OCI-LY3 (cell line): ENCODE data around the gene CHST15.

ENCODE experiments used
- H2AFZ ChIP-seq: fragments of 200-600, 300-600 bp; shearing (Covaris generic); 2 replicates; pipeline ENCODE4 v1.6.0; 2014; ENCODE audit warnings: antibody characterized with exemption, low read depth, low read length
- H3K27ac ChIP-seq: fragments of 200-600, 300-600 bp; sonication (generic); 2 replicates; pipeline ENCODE4 v1.5.1; 2014; ENCODE audit warnings: mild to moderate bottlenecking, low read length, moderate library complexity, mixed read lengths
- H3K27me3 ChIP-seq: fragments of 200-600, 300-600 bp; sonication (generic); 2 replicates; pipeline ENCODE4 v1.6.1; 2014; ENCODE audit warnings: low read depth, low read length, mixed read lengths
- H3K36me3 ChIP-seq: fragments of 200-600, 300-600 bp; sonication (generic); replicated peaks from 2 replicates; pipeline ENCODE3; 2014; ENCODE audit warnings: low read depth, low read length, mixed read lengths
- H3K4me1 ChIP-seq: fragments of 300-600, 200-600 bp; sonication (generic); 2 replicates; pipeline ENCODE4 v1.6.1; 2014; ENCODE audit warnings: low read length, mixed read lengths
- H3K4me2 ChIP-seq: fragments of 200-600, 300-600 bp; sonication (generic); 2 replicates; pipeline ENCODE4 v1.6.1; 2014; ENCODE audit warnings: low read length, mixed read lengths
- H3K4me3 ChIP-seq: fragments of 300-600, 200-600 bp; sonication (generic); 2 replicates; pipeline ENCODE4 v1.5.1; 2014; ENCODE audit warnings: antibody characterized with exemption, mild to moderate bottlenecking, low read length, moderate library complexity
- H3K79me2 ChIP-seq: fragments of 300-600, 200-600 bp; shearing (Covaris generic); 2 replicates; pipeline ENCODE4 v1.6.1; 2014; ENCODE audit warnings: mild to moderate bottlenecking, low read length, mixed read lengths
- H3K9ac ChIP-seq: fragments of 300-600, 200-600 bp; shearing (Covaris generic); 2 replicates; pipeline ENCODE4 v1.6.0; 2014; ENCODE audit warnings: mild to moderate bottlenecking, low read length, moderate library complexity
- H3K9me3 ChIP-seq: fragments of 200-600, 300-600 bp; shearing (Covaris generic); 2 replicates; pipeline ENCODE4 v1.6.1; 2014; ENCODE audit warnings: low read length, mixed read lengths; ENCODE audit not compliant: insufficient read depth
- H4K20me1 ChIP-seq: fragments of 200-600, 300-600 bp; sonication (generic); 2 replicates; pipeline ENCODE4 v1.6.1; 2016; ENCODE audit warnings: low read length, mixed read lengths; ENCODE audit not compliant: insufficient read depth
- CTCF ChIP-seq: fragments of 200-600, 300-600 bp; sonication (generic); IDR thresholded peaks from 2 replicates; pipeline ENCODE4 v1.5.1; 2014; ENCODE audit warnings: antibody characterized with exemption, low read length, low read depth
- EZH2phosphoT487 ChIP-seq: fragments of 200-600 bp; shearing (Covaris generic); IDR thresholded peaks from 2 replicates; pipeline ENCODE4 v1.6.1; 2018; ENCODE audit warnings: antibody characterized with exemption, mixed run types, low read depth

Gene CHST15

GRCh38 chr10:124061030-124061429 lies 32.4 kb downstream of the CHST15 start:
- Histone ChIP-seq H3K4me3 (no peak overlapping the region), H3K36me3 (no peaks in the 10 kb centered on the region), H3K9me3 (no peaks in the 10 kb centered on the region), H3K79me2 (no peaks in the 10 kb centered on the region), H3K27me3 (peaks cover 8% of the 10 kb centered on the region), H2AFZ (no peak overlapping the region), H3K27ac (no peak overlapping the region), H3K4me2 (no peak overlapping the region), H3K9ac (no peak overlapping the region), H4K20me1 (no peaks in the 10 kb centered on the region), H3K4me1 (peaks cover 41% of the 10 kb centered on the region)
- TF ChIP-seq EZH2phosphoT487 (no peak), CTCF (no peak)

DNA sequence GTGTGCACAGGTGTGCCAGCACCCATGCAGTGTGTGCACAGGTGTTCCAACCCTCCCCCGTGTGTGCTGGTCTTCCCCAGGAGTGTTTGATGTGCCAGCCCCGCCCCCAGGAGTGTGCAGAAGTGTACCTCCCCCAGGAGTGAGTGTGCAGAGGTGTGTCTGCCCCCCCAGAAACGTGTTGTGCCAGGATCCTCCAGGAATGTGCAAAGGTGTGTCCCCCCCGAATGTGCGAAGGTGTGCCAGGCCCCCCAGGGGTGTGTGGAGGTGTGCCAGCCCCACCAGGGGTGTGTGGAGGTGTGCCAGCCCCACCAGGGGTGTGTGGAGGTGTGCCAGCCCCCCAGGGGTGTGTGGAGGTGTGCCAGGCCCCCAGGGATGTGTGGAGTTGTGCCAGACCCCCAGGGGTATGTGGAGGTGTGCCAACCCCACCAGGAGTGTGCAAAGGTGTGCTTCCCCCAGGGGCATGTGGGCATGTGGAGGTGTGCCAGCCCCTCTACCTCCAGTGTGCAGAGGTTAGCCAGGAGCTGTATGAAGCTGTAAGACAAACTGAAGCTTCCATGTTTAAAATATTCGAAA lies 33.2 kb downstream of the CHST15 start:
- no peaks in the 10 kb centered on the region for H3K79me2 ChIP-seq
- H2AFZ ChIP-seq: no peak overlapping the region
- H3K36me3 ChIP-seq: no peaks in the 10 kb centered on the region
- peaks cover 33% of the 10 kb centered on the region for H3K4me1 ChIP-seq
- H3K27me3 ChIP-seq: no peaks in the 10 kb centered on the region
- no peak overlapping the region for H3K9ac ChIP-seq
- no peaks in the 10 kb centered on the region for H4K20me1 ChIP-seq
- H3K9me3 ChIP-seq: no peaks in the 10 kb centered on the region
- H3K4me2 ChIP-seq: no peak overlapping the region
- H3K4me3 ChIP-seq: no peak overlapping the region
- no peak for TF ChIP-seq EZH2phosphoT487
- TF ChIP-seq CTCF: no peak
- no peak overlapping the region for H3K27ac ChIP-seq

DNA sequence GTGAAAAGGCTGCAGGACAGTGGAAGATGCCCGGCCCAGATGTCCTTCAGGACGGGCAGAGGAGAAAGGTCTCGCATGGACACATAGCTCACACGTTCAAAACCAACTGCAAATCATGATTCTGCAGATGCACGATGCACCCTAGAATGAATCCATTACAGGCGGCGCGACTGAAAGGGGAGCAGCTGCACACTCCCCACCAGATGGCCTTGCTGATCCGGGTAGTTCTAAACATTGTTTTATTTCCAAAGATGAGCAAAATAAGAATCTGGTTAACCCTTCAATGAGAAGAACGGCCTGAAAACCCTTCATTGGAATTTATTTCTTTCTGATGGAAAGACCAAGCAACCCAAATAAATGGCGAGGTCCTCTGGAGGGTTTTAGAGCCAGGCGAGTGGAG lies 33.8 kb downstream of the CHST15 start:
- no peaks in the 10 kb centered on the region for H3K79me2 ChIP-seq
- H3K4me1 ChIP-seq: peaks cover 27% of the 10 kb centered on the region
- H3K27me3 ChIP-seq: no peaks in the 10 kb centered on the region
- H3K36me3 ChIP-seq: no peaks in the 10 kb centered on the region
- no peak overlapping the region for H3K4me2 ChIP-seq
- TF ChIP-seq EZH2phosphoT487: no peak
- no peak for TF ChIP-seq CTCF
- no peaks in the 10 kb centered on the region for H3K9me3 ChIP-seq
- no peak overlapping the region for H2AFZ ChIP-seq
- H3K27ac ChIP-seq: no peak overlapping the region
- H3K9ac ChIP-seq: no peak overlapping the region
- no peaks in the 10 kb centered on the region for H4K20me1 ChIP-seq
- no peak overlapping the region for H3K4me3 ChIP-seq

- H2AFZ ChIP-seq: no peak overlapping the region
- TF ChIP-seq CTCF (no peak), EZH2phosphoT487 (no peak)
- H3K27me3 ChIP-seq: no peaks in the 10 kb centered on the region
- no peak overlapping the region for H3K4me3 ChIP-seq
- no peaks in the 10 kb centered on the region for H3K9me3 ChIP-seq
- peaks cover 19% of the 10 kb centered on the region for H3K4me1 ChIP-seq
- no peaks in the 10 kb centered on the region for H3K79me2 ChIP-seq
- no peaks in the 10 kb centered on the region for H4K20me1 ChIP-seq
- H3K27ac ChIP-seq: no peak overlapping the region
- no peaks in the 10 kb centered on the region for H3K36me3 ChIP-seq
- no peak overlapping the region for H3K9ac ChIP-seq
- no peak overlapping the region for H3K4me2 ChIP-seq
Observed at GRCh38 chr10:124058346-124059003, 34.9 kb downstream of the CHST15 start.
